Renal pelvis (tissue), 12 donors: ENCODE results near the gene BCAN. TPM values are rescaled to one million over a fixed set of nuclear protein-coding genes. Genes with fewer than 3 reads are reported as not detected.
A peak's percentile ranks its signal among the peaks of the same experiment; 100 is the strongest.
"Not testable (repeated sequence)": the region's sequence is repeated elsewhere in the genome, so short reads cannot be mapped to it uniquely, and the experiment has no call there.

Experiments used
- DNase-seq: peaks from one replicate; pipeline ENCODE4 v3.0.0-alpha.2; 2013
- long read RNA-seq, 16 experiments: transcript quantifications; one replicate each; lab custom pipeline, GENCODE V29; 2026
- polyA plus RNA-seq, 3 donors: library from polyadenylated mRNA; unstranded; fragments of 120-200 nt; gene quantifications; one replicate each; pipeline ENCODE4 v1.2.1, GENCODE V29; 2013; ENCODE audit not compliant: insufficient read length in 3 of 3

BCAN gene, protein sequence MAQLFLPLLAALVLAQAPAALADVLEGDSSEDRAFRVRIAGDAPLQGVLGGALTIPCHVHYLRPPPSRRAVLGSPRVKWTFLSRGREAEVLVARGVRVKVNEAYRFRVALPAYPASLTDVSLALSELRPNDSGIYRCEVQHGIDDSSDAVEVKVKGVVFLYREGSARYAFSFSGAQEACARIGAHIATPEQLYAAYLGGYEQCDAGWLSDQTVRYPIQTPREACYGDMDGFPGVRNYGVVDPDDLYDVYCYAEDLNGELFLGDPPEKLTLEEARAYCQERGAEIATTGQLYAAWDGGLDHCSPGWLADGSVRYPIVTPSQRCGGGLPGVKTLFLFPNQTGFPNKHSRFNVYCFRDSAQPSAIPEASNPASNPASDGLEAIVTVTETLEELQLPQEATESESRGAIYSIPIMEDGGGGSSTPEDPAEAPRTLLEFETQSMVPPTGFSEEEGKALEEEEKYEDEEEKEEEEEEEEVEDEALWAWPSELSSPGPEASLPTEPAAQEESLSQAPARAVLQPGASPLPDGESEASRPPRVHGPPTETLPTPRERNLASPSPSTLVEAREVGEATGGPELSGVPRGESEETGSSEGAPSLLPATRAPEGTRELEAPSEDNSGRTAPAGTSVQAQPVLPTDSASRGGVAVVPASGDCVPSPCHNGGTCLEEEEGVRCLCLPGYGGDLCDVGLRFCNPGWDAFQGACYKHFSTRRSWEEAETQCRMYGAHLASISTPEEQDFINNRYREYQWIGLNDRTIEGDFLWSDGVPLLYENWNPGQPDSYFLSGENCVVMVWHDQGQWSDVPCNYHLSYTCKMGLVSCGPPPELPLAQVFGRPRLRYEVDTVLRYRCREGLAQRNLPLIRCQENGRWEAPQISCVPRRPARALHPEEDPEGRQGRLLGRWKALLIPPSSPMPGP
- polyA plus RNA-seq, result 1 to 10 TPM in 1 of 3 donors, under 1 TPM in 2; 0.18 to 2.2 (median 0.26) TPM
- long read RNA-seq, donor 1, partial matches to known transcripts, result 11 of 11 reads
- long read RNA-seq, donor 1, other reads (novel, unspliced or antisense), result 0 of 11 reads
- long read RNA-seq, donor 2, result 0 reads
- long read RNA-seq, donor 3, result 0 reads
- long read RNA-seq, donor 4, result 0 reads
- long read RNA-seq, donor 5, result 0 reads
- long read RNA-seq, donor 6, result 0 reads
- long read RNA-seq, donor 7, result 0 reads
- long read RNA-seq, donor 8, result 0 reads
- long read RNA-seq, donor 9, result 0 reads
- long read RNA-seq, donor 10, partial matches to known transcripts, result 18 of 45 reads
- long read RNA-seq, donor 10, other reads (novel, unspliced or antisense), result 27 of 45 reads
- long read RNA-seq, donor 11, result 0 reads
- long read RNA-seq, donor 12, result 0 reads
- long read RNA-seq, donor 13, result 0 reads
- long read RNA-seq, donor 14, result 0 reads
- long read RNA-seq, donor 15, partial matches to known transcripts, result 357 of 369 reads
- long read RNA-seq, donor 15, other reads (novel, unspliced or antisense), result 11 of 369 reads
- long read RNA-seq, donor 16, result 0 reads

GRCh38 chr1:156641761-156642264 lies at the start of gene BCAN:
BCAN (plus strand) TSS chr1:156642117; CDS start chr1:156646055, 3,938 bp downstream.
- DNase-seq, result no peak

- no peak for DNase-seq
Measured at GRCh38 chr1:156592158-156592909, 49.6 kb upstream of the BCAN start.

GRCh38 chr1:156592910-156593660 lies 48.8 kb upstream of the BCAN start:
- DNase-seq, result no peak

DNA sequence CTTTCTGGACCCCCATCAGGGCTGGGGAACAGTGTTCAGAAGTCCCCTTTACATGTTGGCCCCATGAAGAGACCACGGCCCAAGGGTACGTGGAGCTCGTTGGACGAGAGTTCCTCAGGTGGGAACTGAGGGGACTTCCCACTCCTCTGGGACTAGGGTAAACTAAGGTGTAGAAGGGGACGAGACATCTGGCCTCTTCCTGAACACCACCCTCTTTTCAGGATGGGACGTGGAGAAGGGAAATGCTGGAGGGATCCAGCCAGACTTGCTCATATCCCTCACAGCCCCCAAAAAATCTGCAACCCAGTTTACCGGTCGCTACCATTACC lies 48.3 kb upstream of the BCAN start:
- no peak for DNase-seq

GRCh38 chr1:156594190-156594589 lies 47.7 kb upstream of the BCAN start:
- no peak for DNase-seq

- DNase-seq, result no peak
Measured at GRCh38 chr1:156595016-156595415, 46.9 kb upstream of the BCAN start.

GRCh38 chr1:156596426-156596825 lies 45.5 kb upstream of the BCAN start:
- no peak for DNase-seq

DNA sequence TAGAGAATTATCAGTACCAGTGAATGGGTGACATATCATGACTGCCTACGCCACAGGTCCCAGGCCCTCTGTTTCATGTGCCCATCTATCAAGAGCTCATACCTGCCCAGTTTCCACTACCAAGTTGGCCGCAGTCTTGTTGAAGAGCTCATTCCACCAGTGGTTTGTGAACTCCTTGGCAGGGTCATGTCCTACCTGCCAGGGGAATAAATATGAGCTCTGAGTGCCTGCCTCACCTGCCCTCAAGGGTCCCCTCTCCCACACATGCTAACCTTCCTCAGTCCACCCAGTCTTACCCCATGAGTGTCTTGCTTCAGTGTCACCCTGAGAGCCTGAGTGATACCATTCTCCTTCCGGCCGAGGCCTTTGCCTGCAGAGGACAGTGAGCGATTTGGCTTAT lies 43.8 kb upstream of the BCAN start:
- DNase-seq, result no peak

- DNase-seq, result no peak
Measured at GRCh38 chr1:156598731-156599432, 43.0 kb upstream of the BCAN start.

- no peak for DNase-seq
Measured at GRCh38 chr1:156599811-156600210, 42.1 kb upstream of the BCAN start.

- no peak for DNase-seq
Measured at GRCh38 chr1:156600733-156601121, 41.2 kb upstream of the BCAN start.

DNA sequence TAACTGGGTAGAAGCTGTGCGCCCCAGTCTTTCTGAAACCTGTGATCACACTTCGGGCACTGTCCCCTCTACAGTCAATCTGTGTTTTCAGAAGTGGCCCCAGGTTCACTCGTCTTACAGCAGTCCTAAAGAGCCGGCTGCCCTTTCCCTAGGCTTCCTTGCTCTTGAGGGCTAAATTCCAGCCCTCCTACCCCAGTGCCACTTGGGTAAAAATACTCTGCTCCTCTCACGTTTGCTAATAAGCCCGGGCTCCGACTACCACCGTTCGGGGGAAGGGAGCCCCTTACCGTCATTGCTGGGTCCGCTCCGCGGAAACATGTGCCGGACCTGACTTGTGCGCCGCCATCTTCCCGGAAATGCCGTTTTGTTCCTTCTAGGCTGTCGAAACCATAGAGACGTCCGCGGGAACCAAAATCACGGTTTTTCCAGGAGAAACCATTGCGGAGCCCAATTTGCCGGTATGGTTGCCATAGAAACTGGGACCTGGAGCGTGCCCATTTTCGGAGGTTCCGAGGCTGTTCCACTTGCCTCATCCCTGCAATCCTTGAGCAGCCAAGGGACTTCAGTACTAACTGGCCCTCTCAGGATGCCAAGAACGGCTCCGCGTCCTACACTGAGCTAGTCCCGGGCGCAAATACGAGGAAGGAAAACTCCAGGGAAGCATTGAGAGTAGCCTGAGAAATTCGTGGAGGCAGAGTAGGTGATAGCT lies 40.6 kb upstream of the BCAN start, which contains the start of gene GPATCH4:
GPATCH4 (minus strand) TSS at position 358 of the 709 bp plus-strand sequence.
- DNase-seq, result peak; percentile 91

DNA sequence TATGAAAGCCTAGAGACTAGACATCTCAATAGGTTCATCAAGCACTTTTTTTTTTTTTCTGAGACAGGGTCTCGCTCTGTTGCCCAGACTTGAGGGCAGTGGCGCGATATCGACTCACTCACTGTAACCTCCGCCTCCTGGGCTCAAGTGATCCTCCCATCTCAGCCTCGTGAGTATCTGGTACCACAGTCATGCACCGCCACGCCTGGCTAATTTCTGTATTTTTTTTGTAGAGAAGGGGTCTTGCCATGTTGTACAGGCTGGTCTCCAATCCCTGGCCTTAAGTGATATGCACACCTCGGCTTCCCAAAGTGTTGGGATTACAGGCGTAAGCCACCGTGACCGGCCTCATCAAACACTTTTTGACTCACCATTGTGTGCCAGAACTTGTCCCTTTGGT lies 40.0 kb upstream of the BCAN start:
- no peak for DNase-seq

DNA sequence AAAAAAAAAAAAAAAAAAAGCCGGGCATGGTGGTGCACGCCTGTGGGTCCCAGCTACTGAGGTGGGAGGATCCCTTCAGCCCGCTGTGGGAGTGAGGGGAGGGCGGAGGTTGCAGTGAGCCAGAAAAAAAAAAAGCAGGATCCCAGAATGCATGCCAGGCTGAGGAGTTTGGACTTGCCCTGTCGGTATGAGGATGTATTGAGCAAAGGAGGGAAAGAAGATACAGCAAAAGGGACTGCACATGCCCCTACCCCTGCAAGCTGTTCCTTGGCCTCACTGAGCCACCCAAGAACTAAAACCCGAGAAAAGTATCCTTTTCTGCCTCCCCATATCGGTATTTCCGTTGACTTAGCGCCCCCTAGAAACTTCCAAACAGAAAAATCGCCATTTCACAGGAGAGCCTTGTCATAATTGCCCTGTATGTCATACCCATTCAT lies 39.3 kb upstream of the BCAN start:
- no peak for DNase-seq

GRCh38 chr1:156607344-156607743 lies 34.6 kb upstream of the BCAN start:
- DNase-seq, result not testable (repeated sequence)

- DNase-seq, result no peak
Measured at GRCh38 chr1:156608036-156608674, 33.8 kb upstream of the BCAN start.

- DNase-seq, result no peak
Measured at GRCh38 chr1:156608981-156609380, 32.9 kb upstream of the BCAN start.

GRCh38 chr1:156610072-156610471 lies 31.8 kb upstream of the BCAN start:
- not testable (repeated sequence) for DNase-seq
